ENCODE measurements around the gene SDHA. TPM values are rescaled to one million over a fixed set of nuclear protein-coding genes. Genes with fewer than 3 reads are reported as not detected.
"Not testable (repeated sequence)": the region's sequence is repeated elsewhere in the genome, so short reads cannot be mapped to it uniquely, and the experiment has no call there.

Gene SDHA
- total and polyA plus RNA-seq, 2 experiments from 2014 or later, result 247 to 328 TPM

GRCh38 chr5:264338-264737, 46.2 kb downstream of the SDHA start:
- no peak for TF ChIP-seq CTCF (IDR thresholded peaks at IDR 0.05; ENCODE audit: low read depth, low read length)
- peak in 1 of 2 donors; percentile 5 for DNase-seq (ENCODE audit: low read depth in 1 of 2, low spot score in 1 of 2)
- H3K36me3 ChIP-seq, result peaks cover 10% of the 10 kb centered on the region
- H3K4me1 ChIP-seq (ENCODE audit: low read depth), result no peaks in the 10 kb centered on the region
- H3K27ac ChIP-seq, result peak overlapping the region; percentile 17
- no peak overlapping the region for H3K4me3 ChIP-seq
- no peaks in the 10 kb centered on the region for H3K27me3 ChIP-seq
- no peaks in the 10 kb centered on the region for H3K9me3 ChIP-seq (ENCODE audit: low read depth)

- not testable (repeated sequence) for DNase-seq (ENCODE audit: low read depth in 1 of 2, low spot score in 1 of 2); H3K9me3 ChIP-seq (ENCODE audit: low read depth); H3K27ac ChIP-seq; H3K27me3 ChIP-seq; H3K4me3 ChIP-seq; H3K4me1 ChIP-seq (ENCODE audit: low read depth)
- H3K36me3 ChIP-seq, result peaks cover 10% of the 10 kb centered on the region
These were observed 48.3 kb downstream of the SDHA start for GRCh38 chr5:266311-267026.

GRCh38 chr5:267716-268115, 49.6 kb downstream of the SDHA start:
- H3K9me3 ChIP-seq (ENCODE audit: low read depth), result no peaks in the 10 kb centered on the region
- no peak overlapping the region for H3K27ac ChIP-seq
- H3K36me3 ChIP-seq, result peaks cover 10% of the 10 kb centered on the region
- no peak overlapping the region for H3K4me3 ChIP-seq
- no peaks in the 10 kb centered on the region for H3K27me3 ChIP-seq
- TF ChIP-seq CTCF (IDR thresholded peaks at IDR 0.05; ENCODE audit: low read depth, low read length), result no peak
- DNase-seq (ENCODE audit: low read depth in 1 of 2, low spot score in 1 of 2), result no peak
- H3K4me1 ChIP-seq (ENCODE audit: low read depth), result no peaks in the 10 kb centered on the region

GRCh38 chr5:270340-270739, 52.2 kb downstream of the SDHA start:
- TF ChIP-seq CTCF (IDR thresholded peaks at IDR 0.05; ENCODE audit: low read depth, low read length), result no peak
- no peaks in the 10 kb centered on the region for H3K9me3 ChIP-seq (ENCODE audit: low read depth)
- H3K4me3 ChIP-seq, result no peak overlapping the region
- no peak for DNase-seq (ENCODE audit: low read depth in 1 of 2, low spot score in 1 of 2)
- H3K27me3 ChIP-seq, result no peaks in the 10 kb centered on the region
- no peak overlapping the region for H3K27ac ChIP-seq
- no peaks in the 10 kb centered on the region for H3K36me3 ChIP-seq
- no peaks in the 10 kb centered on the region for H3K4me1 ChIP-seq (ENCODE audit: low read depth)

- not testable (repeated sequence) for H3K27me3 ChIP-seq; DNase-seq (ENCODE audit: low read depth in 1 of 2, low spot score in 1 of 2); H3K4me1 ChIP-seq (ENCODE audit: low read depth); H3K36me3 ChIP-seq; H3K9me3 ChIP-seq (ENCODE audit: low read depth)
- Histone ChIP-seq H3K4me3 (peak overlapping the region; percentile 92), H3K27ac (peak overlapping the region; percentile 86)
These were observed 53.7 kb downstream of the SDHA start for GRCh38 chr5:271828-272167.

GRCh38 chr5:273091-273490, 55.0 kb downstream of the SDHA start:
- H3K27me3 ChIP-seq; H3K4me3 ChIP-seq; H3K27ac ChIP-seq; H3K9me3 ChIP-seq (ENCODE audit: low read depth); DNase-seq (ENCODE audit: low read depth in 1 of 2, low spot score in 1 of 2); H3K36me3 ChIP-seq; H3K4me1 ChIP-seq (ENCODE audit: low read depth): not testable (repeated sequence)

GRCh38 chr5:273491-273890, 55.4 kb downstream of the SDHA start:
- not testable (repeated sequence) for DNase-seq (ENCODE audit: low read depth in 1 of 2, low spot score in 1 of 2); H3K27me3 ChIP-seq; H3K4me1 ChIP-seq (ENCODE audit: low read depth); H3K27ac ChIP-seq; H3K9me3 ChIP-seq (ENCODE audit: low read depth); H3K36me3 ChIP-seq; H3K4me3 ChIP-seq

GRCh38 chr5:274346-274745, 56.2 kb downstream of the SDHA start:
- H3K4me3 ChIP-seq; H3K27ac ChIP-seq; H3K9me3 ChIP-seq (ENCODE audit: low read depth); DNase-seq (ENCODE audit: low read depth in 1 of 2, low spot score in 1 of 2); H3K27me3 ChIP-seq; H3K36me3 ChIP-seq; H3K4me1 ChIP-seq (ENCODE audit: low read depth): not testable (repeated sequence)
